ENCODE data around the gene ANKRD34A.
A peak's percentile ranks its signal among the peaks of the same experiment; 100 is the strongest.

Gene ANKRD34A

DNA sequence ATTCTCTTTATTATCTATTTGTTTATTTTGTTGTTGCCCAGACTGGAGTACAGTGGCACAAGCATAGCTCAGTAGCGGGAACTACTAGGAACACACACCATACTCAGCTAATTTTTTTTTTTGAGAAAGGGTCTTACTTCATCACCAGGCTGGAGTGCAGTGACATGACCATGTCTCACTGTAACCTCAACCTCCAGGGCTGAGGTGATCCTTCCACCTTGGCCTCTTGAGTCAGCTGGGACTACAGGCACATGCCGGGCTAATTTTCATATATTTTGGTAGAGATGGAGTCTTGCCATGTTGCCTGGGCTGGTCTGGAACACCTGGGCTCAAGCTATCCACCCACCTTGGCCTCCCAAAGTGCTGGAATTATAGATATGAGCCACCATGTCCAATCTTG, 37.3 kb upstream of the ANKRD34A start:
- H3K4me3 Mint-ChIP-seq, result no peak overlapping the region
- peaks cover 28% of the 10 kb centered on the region for H3K4me1 Mint-ChIP-seq
- no peaks in the 10 kb centered on the region for H3K27me3 Mint-ChIP-seq (ENCODE audit: low read depth)
- H3K9me3 Mint-ChIP-seq, result no peaks in the 10 kb centered on the region
- no peaks in the 10 kb centered on the region for H3K36me3 Mint-ChIP-seq (ENCODE audit: low read depth)
- H3K27ac Mint-ChIP-seq, result peak overlapping the region in 2 of 3 experiments; percentile 20 to 54
- TF ChIP-seq, protein P1, sequence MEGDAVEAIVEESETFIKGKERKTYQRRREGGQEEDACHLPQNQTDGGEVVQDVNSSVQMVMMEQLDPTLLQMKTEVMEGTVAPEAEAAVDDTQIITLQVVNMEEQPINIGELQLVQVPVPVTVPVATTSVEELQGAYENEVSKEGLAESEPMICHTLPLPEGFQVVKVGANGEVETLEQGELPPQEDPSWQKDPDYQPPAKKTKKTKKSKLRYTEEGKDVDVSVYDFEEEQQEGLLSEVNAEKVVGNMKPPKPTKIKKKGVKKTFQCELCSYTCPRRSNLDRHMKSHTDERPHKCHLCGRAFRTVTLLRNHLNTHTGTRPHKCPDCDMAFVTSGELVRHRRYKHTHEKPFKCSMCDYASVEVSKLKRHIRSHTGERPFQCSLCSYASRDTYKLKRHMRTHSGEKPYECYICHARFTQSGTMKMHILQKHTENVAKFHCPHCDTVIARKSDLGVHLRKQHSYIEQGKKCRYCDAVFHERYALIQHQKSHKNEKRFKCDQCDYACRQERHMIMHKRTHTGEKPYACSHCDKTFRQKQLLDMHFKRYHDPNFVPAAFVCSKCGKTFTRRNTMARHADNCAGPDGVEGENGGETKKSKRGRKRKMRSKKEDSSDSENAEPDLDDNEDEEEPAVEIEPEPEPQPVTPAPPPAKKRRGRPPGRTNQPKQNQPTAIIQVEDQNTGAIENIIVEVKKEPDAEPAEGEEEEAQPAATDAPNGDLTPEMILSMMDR (IDR thresholded peaks at IDR 0.05; ENCODE audit: unreplicated experiment in 3 of 3), result no peak

DNA sequence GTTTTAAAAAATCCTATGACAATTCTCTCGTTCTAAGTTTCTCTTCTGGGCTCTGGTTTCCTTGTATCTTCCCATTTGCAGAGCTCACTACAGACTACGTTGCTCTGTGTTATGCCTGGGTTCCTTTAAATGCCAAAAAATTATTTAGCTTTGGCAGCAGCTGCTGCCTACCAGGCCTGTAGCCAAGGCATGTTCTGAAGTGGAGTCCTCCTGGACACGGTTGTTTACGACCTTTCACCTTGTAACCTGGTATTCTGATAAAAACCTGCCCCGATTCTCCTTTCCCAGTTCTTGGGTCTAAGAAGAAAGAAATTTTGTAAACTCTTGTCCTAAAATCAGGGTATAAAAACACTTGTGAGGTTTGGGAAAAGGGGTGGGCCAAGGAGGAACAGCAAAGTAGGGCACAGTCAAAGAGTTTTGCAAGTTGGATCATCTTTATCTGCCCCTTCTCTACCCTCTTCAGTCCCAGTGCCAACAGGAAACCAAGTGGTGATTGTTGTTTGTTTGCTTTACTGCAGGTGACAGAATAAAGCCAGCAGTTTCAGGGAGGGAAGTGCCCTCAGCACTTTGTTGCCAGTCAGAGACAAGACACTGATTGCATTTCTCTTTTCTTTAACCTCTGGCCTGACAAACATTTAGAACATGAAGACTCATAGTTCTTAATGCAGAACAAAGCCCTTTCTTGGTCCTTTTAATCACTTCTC, 35.1 kb upstream of the ANKRD34A start:
- H3K9me3 Mint-ChIP-seq, result no peaks in the 10 kb centered on the region
- TF ChIP-seq, protein P1 (IDR thresholded peaks at IDR 0.05; ENCODE audit: unreplicated experiment in 3 of 3), result no peak
- peaks cover 23% of the 10 kb centered on the region for H3K4me1 Mint-ChIP-seq
- H3K4me3 Mint-ChIP-seq, result peak overlapping the region; percentile 59 to 79 (median 62)
- H3K27me3 Mint-ChIP-seq (ENCODE audit: low read depth), result no peaks in the 10 kb centered on the region
- H3K27ac Mint-ChIP-seq, result peak overlapping the region; percentile 65 to 95 (median 93)
- H3K36me3 Mint-ChIP-seq (ENCODE audit: low read depth), result peaks cover 20% of the 10 kb centered on the region

DNA sequence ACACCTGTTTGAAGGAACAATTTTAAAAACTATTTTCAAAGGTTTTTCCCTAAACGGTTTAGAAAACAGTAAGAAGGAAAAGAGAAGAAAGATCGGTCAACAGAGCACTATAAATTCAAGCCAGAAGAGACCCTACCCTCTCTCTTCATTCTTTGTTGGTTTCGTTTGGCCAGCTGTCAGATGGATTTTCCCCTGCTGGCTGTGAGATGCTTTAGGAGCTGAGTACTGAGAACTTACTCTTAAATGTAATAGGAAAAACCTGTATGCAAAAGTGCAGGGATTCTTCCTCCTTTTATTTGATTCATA, 33.3 kb upstream of the ANKRD34A start:
- H3K4me1 Mint-ChIP-seq, result peaks cover 40% of the 10 kb centered on the region
- H3K27me3 Mint-ChIP-seq (ENCODE audit: low read depth), result no peaks in the 10 kb centered on the region
- H3K9me3 Mint-ChIP-seq, result no peaks in the 10 kb centered on the region

DNA sequence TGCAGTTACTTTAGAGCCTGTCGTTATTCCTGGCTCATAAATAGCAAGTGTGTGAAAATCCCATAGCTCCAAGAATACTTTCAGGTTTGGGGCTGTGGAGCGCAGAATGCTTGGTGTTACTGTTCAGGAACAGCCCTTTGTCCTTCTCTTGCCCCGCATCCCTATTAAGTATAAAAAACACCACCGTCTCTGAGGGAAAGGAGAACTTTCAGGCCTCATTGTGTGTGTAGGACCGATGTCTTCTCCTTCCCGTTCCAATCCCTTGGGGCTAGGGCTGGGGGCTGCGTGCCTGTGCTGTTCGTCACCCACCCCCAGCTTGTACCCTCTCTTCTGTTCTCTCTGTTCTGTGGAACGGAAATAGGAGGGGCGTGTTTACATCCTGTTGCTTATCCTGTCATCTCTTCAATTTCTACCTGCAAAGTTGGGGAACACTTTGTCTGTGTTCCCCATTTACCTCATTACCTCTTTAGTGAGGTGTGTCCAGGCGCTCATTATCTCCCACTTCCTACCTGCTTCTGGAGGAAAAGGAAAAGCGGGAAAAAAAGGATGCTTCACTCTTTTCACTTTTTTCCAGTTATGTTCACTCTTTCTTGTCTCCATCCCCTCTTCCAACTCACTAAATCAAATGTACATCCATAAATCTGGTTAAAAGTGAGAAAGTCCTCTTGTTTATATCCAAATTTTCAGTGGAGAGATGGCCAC, 32.8 kb upstream of the ANKRD34A start:
- peaks cover 43% of the 10 kb centered on the region for H3K36me3 Mint-ChIP-seq (ENCODE audit: low read depth)
- H3K9me3 Mint-ChIP-seq, result no peaks in the 10 kb centered on the region

More for the DNA sequence above, 33.3 kb upstream of the ANKRD34A start:
- Mint-ChIP-seq H3K4me3 (peak overlapping the region; percentile 90 to 96 (median 94)), H3K27ac (peak overlapping the region; percentile 95 to 97 (median 95)), H3K36me3 (ENCODE audit: low read depth) (peaks cover 38% of the 10 kb centered on the region)
- TF ChIP-seq, protein P1 (IDR thresholded peaks at IDR 0.05; ENCODE audit: unreplicated experiment in 3 of 3), result no peak

DNA sequence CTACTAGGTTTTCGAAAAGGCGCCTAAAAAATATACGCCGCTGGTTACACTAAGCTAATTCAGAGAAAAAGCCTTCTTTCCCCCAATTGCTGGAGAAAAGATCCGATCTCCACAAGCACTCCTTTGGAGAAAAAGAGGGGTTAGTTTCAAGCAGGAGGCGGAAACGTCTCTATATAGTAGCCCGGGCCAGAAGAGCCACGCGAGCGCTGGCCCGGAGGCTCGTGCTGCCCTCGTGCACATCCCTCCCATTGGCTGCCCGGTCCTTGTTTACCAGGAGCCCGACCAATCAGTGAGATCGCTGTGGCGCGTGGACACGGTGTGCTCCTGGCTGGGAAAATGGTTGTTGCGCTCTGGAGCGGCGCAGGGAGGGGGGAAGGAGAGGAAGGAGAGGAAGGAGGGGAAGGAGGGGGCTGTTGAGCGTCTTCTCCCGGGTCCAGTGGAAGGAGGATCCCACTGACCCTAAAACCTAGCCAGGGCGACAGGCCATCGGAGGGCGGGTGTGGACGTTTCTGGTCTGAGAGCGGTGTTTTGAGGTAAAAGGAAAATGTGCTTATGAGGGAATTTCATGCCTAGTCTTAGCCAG, 32.1 kb upstream of the ANKRD34A start, which contains the start of gene TXNIP:
Gene TXNIP (minus strand): TSS at position 147 of the 583 bp plus-strand sequence. CDS start 313 bp downstream, outside the sequence.
- TF ChIP-seq, protein P1 (IDR thresholded peaks at IDR 0.05; ENCODE audit: unreplicated experiment in 3 of 3), result no peak
- Mint-ChIP-seq H3K9me3 (no peaks in the 10 kb centered on the region), H3K4me3 (peak within 1 kb of the TSS; percentile 90 to 96 (median 94)), H3K27me3 (ENCODE audit: low read depth) (no peaks in the 10 kb centered on the region), H3K27ac (peak within 1 kb of the TSS; percentile 95 to 97 (median 95)), H3K4me1 (peaks cover 51% of the 10 kb centered on the region), H3K36me3 (ENCODE audit: low read depth) (peaks cover 50% of the 10 kb centered on the region)

More for the DNA sequence above, 32.8 kb upstream of the ANKRD34A start:
- Mint-ChIP-seq H3K27me3 (ENCODE audit: low read depth) (no peaks in the 10 kb centered on the region), H3K4me3 (peak overlapping the region; percentile 90 to 96 (median 94)), H3K27ac (peak overlapping the region; percentile 95 to 97 (median 95)), H3K4me1 (peaks cover 45% of the 10 kb centered on the region)
- TF ChIP-seq, protein P1 (IDR thresholded peaks at IDR 0.05; ENCODE audit: unreplicated experiment in 3 of 3), result no peak

Measured in nephron (organoid).